Measurements from ENCODE around the gene IL2RA. TPM values are rescaled to one million over a fixed set of nuclear protein-coding genes. Genes with fewer than 3 reads are reported as not detected.
"Not testable (repeated sequence)": the region's sequence is repeated elsewhere in the genome, so short reads cannot be mapped to it uniquely, and the experiment has no call there.

IL2RA gene
- total RNA-seq, 1 experiment from 2014 or later, result not detected

DNA sequence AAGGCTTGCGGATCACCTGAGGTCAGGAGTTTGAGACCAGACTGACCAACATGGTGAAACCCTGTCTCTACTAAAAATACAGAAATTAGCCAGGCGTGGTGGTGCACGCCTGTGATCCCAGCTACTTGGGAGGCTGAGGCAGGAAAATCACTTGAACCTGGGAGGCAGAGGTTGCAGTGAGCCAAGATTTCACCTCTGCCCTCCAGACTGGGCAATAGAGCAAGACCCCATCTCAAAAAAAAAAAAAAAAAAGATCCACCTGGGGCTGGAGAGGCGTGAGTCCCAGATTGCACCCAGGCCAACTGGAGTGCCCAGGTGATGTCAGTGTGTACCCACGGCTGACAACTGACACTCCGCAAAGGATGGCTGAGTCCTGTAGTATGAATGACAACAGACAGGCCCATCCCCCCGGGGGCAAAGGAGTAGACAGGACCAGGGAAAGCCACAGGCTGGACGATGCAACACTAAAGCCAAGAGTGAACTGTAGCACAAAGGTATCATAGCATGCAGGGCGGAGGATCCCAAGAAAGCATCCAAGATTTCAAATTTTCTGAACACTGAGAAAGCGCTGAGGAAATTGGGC is 99.7 kb downstream of the IL2RA start:
- not testable (repeated sequence) for DNase-seq (ENCODE audit: low read depth)

- no peak for DNase-seq (ENCODE audit: low read depth)
These were observed 100.6 kb downstream of the IL2RA start for GRCh38 chr10:5961405-5962100.

GRCh38 chr10:5960973-5961275 is 101.2 kb downstream of the IL2RA start:
- DNase-seq (ENCODE audit: low read depth), result not testable (repeated sequence)

Other genes starting within 250 kb of the IL2RA start
- 341 and 359 TPM in 2 replicates for gene GDI2, start 248.9 kb downstream of the IL2RA start, total RNA-seq (2014; rRNA removed)
- 9.9 and 10.6 TPM in 2 replicates for gene ANKRD16, start 172.5 kb downstream of the IL2RA start, total RNA-seq (2014; rRNA removed)
- 64.9 and 77.7 TPM in 2 replicates for gene FBH1, start 172.1 kb downstream of the IL2RA start, total RNA-seq (2014; rRNA removed)
- gene IL15RA, start 84.8 kb downstream of the IL2RA start, total RNA-seq (2014; rRNA removed), result 0.17 TPM in 1 of 2 replicates, not detected in the other
- gene RBM17, start 26.7 kb upstream of the IL2RA start, total RNA-seq (2014; rRNA removed), result 29.8 and 39.7 TPM in 2 replicates
- 19.7 and 23.3 TPM in 2 replicates for gene PFKFB3, start 140.6 kb upstream of the IL2RA start, total RNA-seq (2014; rRNA removed)

All from LHCN-M2 (cell line).